DOHH2 (cell line): ENCODE results near the gene NAALADL2.

Experiments
- EZH2phosphoT487 ChIP-seq: fragments of 200-600 bp; sonication (generic); IDR thresholded peaks from 2 replicates; pipeline ENCODE4 v1.6.1; 2017; ENCODE audit warnings: borderline replicate concordance, mild to moderate bottlenecking, antibody characterized with exemption, low read length, moderate library complexity, mixed read lengths
- TF ChIP-seq, protein P1 (sequence below): fragments of 200-600 bp; sonication (generic); IDR thresholded peaks from one replicate; pipeline ENCODE4 v1.5.1; 2014; ENCODE audit warnings: antibody characterized with exemption, mild to moderate bottlenecking, low read depth, low read length; ENCODE audit not compliant: poor library complexity, severe bottlenecking

GRCh38 chr3:175326041-175326440 lies 466.9 kb downstream of the NAALADL2 start:
- TF ChIP-seq, protein P1, sequence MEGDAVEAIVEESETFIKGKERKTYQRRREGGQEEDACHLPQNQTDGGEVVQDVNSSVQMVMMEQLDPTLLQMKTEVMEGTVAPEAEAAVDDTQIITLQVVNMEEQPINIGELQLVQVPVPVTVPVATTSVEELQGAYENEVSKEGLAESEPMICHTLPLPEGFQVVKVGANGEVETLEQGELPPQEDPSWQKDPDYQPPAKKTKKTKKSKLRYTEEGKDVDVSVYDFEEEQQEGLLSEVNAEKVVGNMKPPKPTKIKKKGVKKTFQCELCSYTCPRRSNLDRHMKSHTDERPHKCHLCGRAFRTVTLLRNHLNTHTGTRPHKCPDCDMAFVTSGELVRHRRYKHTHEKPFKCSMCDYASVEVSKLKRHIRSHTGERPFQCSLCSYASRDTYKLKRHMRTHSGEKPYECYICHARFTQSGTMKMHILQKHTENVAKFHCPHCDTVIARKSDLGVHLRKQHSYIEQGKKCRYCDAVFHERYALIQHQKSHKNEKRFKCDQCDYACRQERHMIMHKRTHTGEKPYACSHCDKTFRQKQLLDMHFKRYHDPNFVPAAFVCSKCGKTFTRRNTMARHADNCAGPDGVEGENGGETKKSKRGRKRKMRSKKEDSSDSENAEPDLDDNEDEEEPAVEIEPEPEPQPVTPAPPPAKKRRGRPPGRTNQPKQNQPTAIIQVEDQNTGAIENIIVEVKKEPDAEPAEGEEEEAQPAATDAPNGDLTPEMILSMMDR: no peak
- no peak for TF ChIP-seq EZH2phosphoT487
